ENCODE data around the gene ATP2C2.
"Not testable (repeated sequence)": the region's sequence is repeated elsewhere in the genome, so short reads cannot be mapped to it uniquely, and the experiment has no call there.

The ATP2C2 gene

GRCh38 chr16:84340325-84341040 lies 27.9 kb upstream of the ATP2C2 start:
- no peak for DNase-seq

GRCh38 chr16:84341528-84342295 lies 26.6 kb upstream of the ATP2C2 start:
- DNase-seq: no peak

- DNase-seq: not testable (repeated sequence)
These were observed 24.5 kb upstream of the ATP2C2 start for GRCh38 chr16:84343800-84344199.

GRCh38 chr16:84344781-84345180 lies 23.6 kb upstream of the ATP2C2 start:
- no peak for DNase-seq

- no peak for DNase-seq
These were observed 21.2 kb upstream of the ATP2C2 start for GRCh38 chr16:84347161-84347560.

- DNase-seq: no peak
These were observed 19.9 kb upstream of the ATP2C2 start for GRCh38 chr16:84348386-84348888.

- no peak for DNase-seq
These were observed 18.3 kb upstream of the ATP2C2 start for GRCh38 chr16:84349862-84350684.

GRCh38 chr16:84350685-84351400 lies 17.5 kb upstream of the ATP2C2 start:
- DNase-seq: no peak

- no peak for DNase-seq
These were observed 16.7 kb upstream of the ATP2C2 start for GRCh38 chr16:84351630-84352029.

GRCh38 chr16:84354306-84354705 lies 14.0 kb upstream of the ATP2C2 start:
- DNase-seq: no peak

GRCh38 chr16:84355149-84355548 lies 13.2 kb upstream of the ATP2C2 start:
- no peak for DNase-seq

GRCh38 chr16:84356176-84356575 lies 12.2 kb upstream of the ATP2C2 start:
- DNase-seq: no peak

GRCh38 chr16:84356591-84357116 lies 11.7 kb upstream of the ATP2C2 start:
- DNase-seq: no peak

- DNase-seq: peak; percentile 35
These were observed 11.1 kb upstream of the ATP2C2 start for GRCh38 chr16:84357191-84357651.

- DNase-seq: no peak
These were observed 9.6 kb upstream of the ATP2C2 start for GRCh38 chr16:84358601-84359295.

GRCh38 chr16:84359326-84359725 lies 9.0 kb upstream of the ATP2C2 start:
- DNase-seq: no peak

GRCh38 chr16:84360170-84360569 lies 8.2 kb upstream of the ATP2C2 start:
- DNase-seq: no peak

- no peak for DNase-seq
These were observed 7.6 kb upstream of the ATP2C2 start for GRCh38 chr16:84360748-84361147.

GRCh38 chr16:84361546-84361945 lies 6.8 kb upstream of the ATP2C2 start:
- DNase-seq: no peak

- no peak for DNase-seq
These were observed 5.8 kb upstream of the ATP2C2 start for GRCh38 chr16:84362471-84362941.

- DNase-seq: no peak
These were observed 2.1 kb upstream of the ATP2C2 start for GRCh38 chr16:84366208-84366607.

GRCh38 chr16:84367297-84367680 lies 1.0 kb upstream of the ATP2C2 start:
- no peak for DNase-seq

Measured in CD4-positive, alpha-beta T cell treated with Interleukin-15 for 1 hour (primary cell).